ENCODE measurements around the gene ADAMTS17. TPM values are rescaled to one million over a fixed set of nuclear protein-coding genes. Genes with fewer than 3 reads are reported as not detected.

ADAMTS17 gene
- total RNA-seq, 1 experiment from 2014 or later: 4.2 TPM

GRCh38 chr15:99955532-99955931 is 386.2 kb downstream of the ADAMTS17 start:
- DNase-seq (ENCODE audit: low read depth, low spot score): no peak
- ATAC-seq: no peak
- Histone ChIP-seq H3K27ac (ENCODE audit: low read depth, low read length) (no peak overlapping the region), H3K36me3 (ENCODE audit: control insufficient read depth in 1 of 2, insufficient read depth in 2 of 2, low read length in 2 of 2) (no peaks in the 10 kb centered on the region), H3K9ac (ENCODE audit: low read length) (no peak overlapping the region), H2AFZ (ENCODE audit: low read depth, low read length, poor library complexity, severe bottlenecking) (no peak overlapping the region), H3K9me2 (ENCODE audit: insufficient read depth) (no peaks in the 10 kb centered on the region), H3K79me2 (ENCODE audit: insufficient read depth, low read length) (no peaks in the 10 kb centered on the region), H3K4me1 (ENCODE audit: control insufficient read depth in 1 of 2, insufficient read depth in 2 of 2, low read length in 2 of 2) (no peaks in the 10 kb centered on the region), H4K20me1 (ENCODE audit: insufficient read depth) (no peaks in the 10 kb centered on the region), H3K9me3 (ENCODE audit: control insufficient read depth in 1 of 2, insufficient read depth in 1 of 2, low read depth in 1 of 2, low read length in 2 of 2) (no peaks in the 10 kb centered on the region), H3K4me2 (ENCODE audit: low read length) (no peak overlapping the region), H3K27me3 (ENCODE audit: insufficient read depth, low read length) (no peaks in the 10 kb centered on the region), H3K4me3 (replicated peaks in 1 of 2; ENCODE audit: low read depth in 1 of 2, low read length in 2 of 2) (no peak overlapping the region)
- POLR2A ChIA-PET: no interaction called here
- CTCF ChIA-PET: no interaction called here
- RAD21 ChIA-PET (ENCODE audit: low non-redundant PET in 1 of 2, low total read pairs in 2 of 2, uncharacterized antibody in 2 of 2, unreplicated experiment in 2 of 2): no interaction called here
- intact Hi-C loops (cut with micrococcal nuclease): no loop called here
- TF ChIP-seq CTCF (IDR thresholded peaks at IDR 0.05 in 2 of 3, conservative IDR thresholded peaks at IDR 0.05 in 1 of 3; ENCODE audit: borderline replicate concordance in 1 of 3, insufficient read depth in 1 of 3, low read depth in 2 of 3, low read length in 2 of 3) (no peak), JUND (IDR thresholded peaks at IDR 0.05) (no peak), SIN3A (IDR thresholded peaks at IDR 0.05; ENCODE audit: low read depth) (no peak), EZH2 (IDR thresholded peaks at IDR 0.05) (no peak), CBX3 (IDR thresholded peaks at IDR 0.05; ENCODE audit: low read depth) (no peak), ZFX (IDR thresholded peaks at IDR 0.05) (no peak), EZH2phosphoT487 (IDR thresholded peaks at IDR 0.05; ENCODE audit: borderline replicate concordance) (no peak), TCF7L2 (IDR thresholded peaks at IDR 0.05; ENCODE audit: borderline replicate concordance, extremely low read depth, insufficient read depth, insufficient read length) (no peak), RAD21 (IDR thresholded peaks at IDR 0.05; ENCODE audit: low read depth) (no peak), CEBPB (IDR thresholded peaks at IDR 0.05; ENCODE audit: low read depth) (no peak), SRF (IDR thresholded peaks at IDR 0.05; ENCODE audit: low read depth) (no peak), ZBTB33 (IDR thresholded peaks at IDR 0.05; ENCODE audit: extremely low read depth, insufficient replicate concordance, low read length) (no peak), FOSL1 (IDR thresholded peaks at IDR 0.05; ENCODE audit: low read depth) (no peak), ATF3 (IDR thresholded peaks at IDR 0.05) (no peak), REST (IDR thresholded peaks at IDR 0.05; ENCODE audit: low read depth) (no peak), SP1 (IDR thresholded peaks at IDR 0.05; ENCODE audit: low read depth) (no peak), YY1 (IDR thresholded peaks at IDR 0.05; ENCODE audit: extremely low read depth, insufficient replicate concordance, low read depth, low read length) (no peak), ELF1 (IDR thresholded peaks at IDR 0.05; ENCODE audit: borderline replicate concordance, low read depth) (no peak)
- no TSS peak for BruUV-seq (replicated peaks)

Data from HCT116 (cell line).